ENCODE measurements around the gene RALGPS1. TPM values are rescaled to one million over a fixed set of nuclear protein-coding genes. Genes with fewer than 3 reads are reported as not detected.

RALGPS1 gene
- polyA plus RNA-seq, 2 of the 4 experiments (the other 2 are of a cell fraction), result 5.0 to 7.9 TPM

DNA sequence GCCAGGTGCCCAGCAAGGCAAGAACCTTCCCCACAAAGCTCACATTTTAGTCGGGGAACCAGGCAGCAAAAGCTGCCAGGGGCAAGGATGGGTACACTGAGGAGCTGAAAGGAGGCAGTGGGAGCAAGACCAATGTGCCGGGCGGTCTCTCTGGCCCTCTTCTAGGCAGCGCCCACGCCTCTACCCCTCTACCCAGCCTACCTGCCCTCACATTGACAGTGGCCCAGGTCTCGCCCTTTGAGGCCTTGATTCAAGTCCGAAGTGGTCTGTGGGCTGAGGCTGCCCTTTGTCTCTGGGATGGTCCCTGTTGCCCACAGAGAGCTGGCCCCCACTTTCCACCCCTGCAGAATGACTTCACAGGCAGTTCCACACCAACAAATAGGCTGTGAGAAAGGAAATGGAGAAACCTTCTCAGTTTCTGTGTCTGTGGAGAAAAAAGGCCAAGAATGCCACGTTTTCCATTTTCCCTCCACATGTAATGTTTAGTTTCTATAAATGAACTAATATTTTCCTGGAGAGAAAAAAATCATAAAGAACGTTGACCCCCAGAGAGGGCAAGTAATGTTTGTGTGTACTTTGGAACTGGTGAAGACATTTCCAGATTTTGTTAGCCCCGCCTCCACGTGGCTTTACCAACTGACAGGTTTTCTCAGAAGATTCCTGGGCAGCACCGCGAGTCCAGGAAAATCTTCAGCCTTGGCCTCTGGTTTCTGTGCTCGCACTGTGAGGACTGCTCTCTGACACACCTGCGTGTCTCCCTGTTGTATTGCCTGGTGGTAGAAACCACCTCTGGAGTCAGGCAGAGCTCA is 265.3 kb downstream of the RALGPS1 start:
- H3K27ac ChIP-seq, result no peak overlapping the region
- H3K4me3 ChIP-seq, result no peak overlapping the region
- no peak for TF ChIP-seq RNF2 (IDR thresholded peaks at IDR 0.05; ENCODE audit: borderline replicate concordance, low read depth)
- TF ChIP-seq HEYL (CRISPR knock-in tag; IDR thresholded peaks at IDR 0.05), result no peak
- TF ChIP-seq CHD4 (IDR thresholded peaks at IDR 0.05; ENCODE audit: borderline replicate concordance), result no peak
- no peak for TF ChIP-seq HOXB13 (CRISPR knock-in tag; IDR thresholded peaks at IDR 0.05; ENCODE audit: low read depth)
- TF ChIP-seq FOSB (CRISPR knock-in tag; IDR thresholded peaks at IDR 0.05), result no peak
- TF ChIP-seq HDAC2 (IDR thresholded peaks at IDR 0.05), result no peak
- no peak for TF ChIP-seq MAZ (IDR thresholded peaks at IDR 0.05; ENCODE audit: borderline replicate concordance, low read depth, low read length)
- TF ChIP-seq KDM1A (IDR thresholded peaks at IDR 0.05; ENCODE audit: low read depth), result no peak
- TF ChIP-seq GATA3 (IDR thresholded peaks at IDR 0.05; ENCODE audit: borderline replicate concordance), result no peak
- TF ChIP-seq ZFP36 (IDR thresholded peaks at IDR 0.05; ENCODE audit: borderline replicate concordance, partially characterized antibody), result no peak
- no peak for TF ChIP-seq CHD2 (IDR thresholded peaks at IDR 0.05; ENCODE audit: low read length, partially characterized antibody)
- no peak for TF ChIP-seq EHF (CRISPR knock-in tag; IDR thresholded peaks at IDR 0.05)
- TF ChIP-seq BHLHE40 (IDR thresholded peaks at IDR 0.05; ENCODE audit: low read depth, low read length), result no peak
- no peak for TF ChIP-seq FOXS1 (CRISPR knock-in tag; IDR thresholded peaks at IDR 0.05)
- TF ChIP-seq, protein P1, sequence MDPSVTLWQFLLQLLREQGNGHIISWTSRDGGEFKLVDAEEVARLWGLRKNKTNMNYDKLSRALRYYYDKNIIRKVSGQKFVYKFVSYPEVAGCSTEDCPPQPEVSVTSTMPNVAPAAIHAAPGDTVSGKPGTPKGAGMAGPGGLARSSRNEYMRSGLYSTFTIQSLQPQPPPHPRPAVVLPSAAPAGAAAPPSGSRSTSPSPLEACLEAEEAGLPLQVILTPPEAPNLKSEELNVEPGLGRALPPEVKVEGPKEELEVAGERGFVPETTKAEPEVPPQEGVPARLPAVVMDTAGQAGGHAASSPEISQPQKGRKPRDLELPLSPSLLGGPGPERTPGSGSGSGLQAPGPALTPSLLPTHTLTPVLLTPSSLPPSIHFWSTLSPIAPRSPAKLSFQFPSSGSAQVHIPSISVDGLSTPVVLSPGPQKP (IDR thresholded peaks at IDR 0.05; ENCODE audit: low read depth, low read length), result no peak
- TF ChIP-seq FOSL2 (IDR thresholded peaks at IDR 0.05), result no peak
- no peak for TF ChIP-seq FOSL2 (CRISPR knock-in tag; IDR thresholded peaks at IDR 0.05)
- no peak for TF ChIP-seq NPAS2 (CRISPR knock-in tag; IDR thresholded peaks at IDR 0.05; ENCODE audit: borderline replicate concordance)
- 81% methylated on average over 15 of the region's 15 CpGs for WGBS (ENCODE audit: missing lambda C conversion rate)
- ChIA-PET CTCF (interaction anchor here (0.6 to 3.9 kb wide), 5 partner anchors 18 to 323 kb away, joined by 3 to 15 read pairs (median 9); no protein-coding TSS in a partner anchor), POLR2A (no interaction called here)
- no peak for DNase-seq (ENCODE audit: low read depth in 1 of 2, low spot score in 1 of 2)
- H3K4me1 ChIP-seq, result no peaks in the 10 kb centered on the region
- no peak for FAIRE-seq
- H3K4me2 ChIP-seq, result no peak overlapping the region
- H3K9me3 ChIP-seq, result no peaks in the 10 kb centered on the region
- ATAC-seq, result no peak

DNA sequence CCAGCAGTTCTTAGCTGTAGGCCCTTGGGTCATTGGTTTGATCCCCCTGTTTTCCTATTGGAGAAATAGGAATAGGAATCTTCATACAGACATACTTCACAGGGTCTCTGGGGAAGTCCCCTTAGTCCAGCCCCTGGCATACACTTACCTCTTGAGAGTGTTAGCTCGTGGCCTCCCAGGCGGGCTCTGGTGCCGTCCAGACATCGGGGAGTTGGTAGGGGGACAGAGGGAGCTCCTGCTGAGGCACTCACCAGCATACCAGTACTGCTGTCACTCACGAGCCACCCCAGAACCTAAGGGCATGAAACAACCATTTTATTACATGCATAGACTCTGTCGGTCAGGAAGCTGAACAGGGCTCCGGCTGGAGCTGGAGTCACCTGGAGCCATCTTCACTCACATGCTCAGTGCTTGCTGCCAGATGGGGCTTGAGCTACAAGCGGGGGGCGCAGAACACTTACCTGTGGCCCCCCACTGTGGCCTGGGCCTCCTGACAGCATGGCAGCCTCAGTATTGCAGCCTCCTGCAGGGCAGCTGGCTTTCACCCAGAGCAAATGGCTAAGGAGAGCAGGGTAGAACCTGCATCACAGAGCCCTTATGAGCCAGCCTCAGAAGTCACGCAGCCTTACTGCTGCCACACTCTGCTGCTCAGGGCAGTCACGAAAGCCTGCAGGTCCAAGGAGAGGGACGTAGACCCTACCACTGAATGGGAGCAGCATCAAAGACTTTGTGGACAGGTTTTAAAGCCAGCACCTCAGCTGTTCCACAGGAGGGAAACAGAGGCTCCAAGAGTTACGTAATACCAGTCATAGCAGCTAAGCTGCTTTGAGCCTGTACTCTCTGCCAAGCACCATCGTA is 266.1 kb downstream of the RALGPS1 start:
- Histone ChIP-seq H3K27ac (no peak overlapping the region), H3K4me2 (no peak overlapping the region), H3K4me1 (no peaks in the 10 kb centered on the region), H3K4me3 (no peak overlapping the region), H3K9me3 (no peaks in the 10 kb centered on the region)
- no peak for FAIRE-seq
- POLR2A ChIA-PET, result no interaction called here
- WGBS (ENCODE audit: missing lambda C conversion rate), result 86% methylated on average over 13 of the region's 14 CpGs
- ATAC-seq, result no peak
- no peak for DNase-seq (ENCODE audit: low read depth in 1 of 2, low spot score in 1 of 2)
- CTCF ChIA-PET, result interaction anchor here (0.6 to 3.9 kb wide), 6 partner anchors 18 to 322 kb away, joined by 3 to 15 read pairs (median 6); no protein-coding TSS in a partner anchor
- TF ChIP-seq KDM1A (IDR thresholded peaks at IDR 0.05; ENCODE audit: low read depth) (no peak), RNF2 (IDR thresholded peaks at IDR 0.05; ENCODE audit: borderline replicate concordance, low read depth) (no peak), POLR2AphosphoS2 (conservative IDR thresholded peaks at IDR 0.05; ENCODE audit: low read length) (no peak), CEBPB (IDR thresholded peaks at IDR 0.05) (peak in 1 of 2 experiments; percentile 39; a peak in 1 of 4 replicates)

DNA sequence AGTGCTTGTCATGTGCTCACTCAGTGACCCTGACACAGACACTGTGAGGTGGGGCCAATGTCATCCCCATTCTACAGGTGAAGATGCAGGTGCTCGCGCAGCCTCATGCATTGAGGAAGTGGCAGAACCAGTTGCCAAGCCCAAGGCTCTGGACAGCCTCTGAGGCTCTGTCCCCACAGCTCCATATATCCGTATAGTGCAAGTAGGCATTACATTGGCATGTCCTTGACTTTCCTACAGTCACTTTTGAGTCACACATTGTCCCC is 266.7 kb downstream of the RALGPS1 start:
- no peaks in the 10 kb centered on the region for H3K4me1 ChIP-seq
- POLR2A ChIA-PET, result no interaction called here
- no peak for FAIRE-seq
- TF ChIP-seq HEYL (CRISPR knock-in tag; IDR thresholded peaks at IDR 0.05) (no peak), HOXA7 (CRISPR knock-in tag; IDR thresholded peaks at IDR 0.05) (no peak), EHMT2 (IDR thresholded peaks at IDR 0.05; ENCODE audit: low read depth) (no peak), POLR2AphosphoS2 (conservative IDR thresholded peaks at IDR 0.05; ENCODE audit: low read length) (no peak), KDM5A (IDR thresholded peaks at IDR 0.05) (no peak), CHD2 (IDR thresholded peaks at IDR 0.05; ENCODE audit: low read length, partially characterized antibody) (no peak), ESRRA (IDR thresholded peaks at IDR 0.05; ENCODE audit: borderline replicate concordance, low read length) (no peak), EP300 (IDR thresholded peaks at IDR 0.05) (no peak), CBX2 (IDR thresholded peaks at IDR 0.05; ENCODE audit: borderline replicate concordance, low read depth) (no peak), NPAS2 (CRISPR knock-in tag; IDR thresholded peaks at IDR 0.05; ENCODE audit: borderline replicate concordance) (no peak), ZSCAN20 (CRISPR knock-in tag; IDR thresholded peaks at IDR 0.05) (no peak), SREBF2 (IDR thresholded peaks at IDR 0.05) (no peak), FOSL2 (IDR thresholded peaks at IDR 0.05) (no peak), FOSL2 (CRISPR knock-in tag; IDR thresholded peaks at IDR 0.05) (no peak), ZFP36 (IDR thresholded peaks at IDR 0.05; ENCODE audit: borderline replicate concordance, partially characterized antibody) (no peak), TP53 (CRISPR knock-in tag; IDR thresholded peaks at IDR 0.05) (no peak), JUNB (IDR thresholded peaks at IDR 0.05) (no peak)
- TF ChIP-seq, protein P2, sequence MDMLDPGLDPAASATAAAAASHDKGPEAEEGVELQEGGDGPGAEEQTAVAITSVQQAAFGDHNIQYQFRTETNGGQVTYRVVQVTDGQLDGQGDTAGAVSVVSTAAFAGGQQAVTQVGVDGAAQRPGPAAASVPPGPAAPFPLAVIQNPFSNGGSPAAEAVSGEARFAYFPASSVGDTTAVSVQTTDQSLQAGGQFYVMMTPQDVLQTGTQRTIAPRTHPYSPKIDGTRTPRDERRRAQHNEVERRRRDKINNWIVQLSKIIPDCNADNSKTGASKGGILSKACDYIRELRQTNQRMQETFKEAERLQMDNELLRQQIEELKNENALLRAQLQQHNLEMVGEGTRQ (IDR thresholded peaks at IDR 0.05), result no peak
- H3K4me2 ChIP-seq, result no peak overlapping the region
- DNase-seq (ENCODE audit: low read depth in 1 of 2, low spot score in 1 of 2), result no peak
- no peaks in the 10 kb centered on the region for H3K9me3 ChIP-seq
- no peak overlapping the region for H3K4me3 ChIP-seq
- H3K27ac ChIP-seq, result no peak overlapping the region
- CTCF ChIA-PET, result interaction anchor here (0.7 to 3.9 kb wide), 5 partner anchors 13 to 241 kb away, joined by 3 to 15 read pairs (median 3); no protein-coding TSS in a partner anchor
- 95% methylated on average over 3 of the region's 3 CpGs for WGBS (ENCODE audit: missing lambda C conversion rate)
- 0 out of 6 replicates have a peak, but pooled peaks of 1 of the 2 experiments have one; percentile 18 for ATAC-seq

All from A549 (cell line).